HG03095 (cell line): ENCODE measurements around the gene N4BP2.

ENCODE experiments used
- ATAC-seq: cut with Tn5 transposase; IDR thresholded peaks from one replicate; pipeline ENCODE4 v1.9.1; 2021; ENCODE audit warnings: moderate library complexity; ENCODE audit not compliant: unreplicated experiment

N4BP2 gene

GRCh38 chr4:40205259-40206198, 148.9 kb downstream of the N4BP2 start:
- ATAC-seq = peak; percentile 54

- ATAC-seq = no peak
These were observed 149.8 kb downstream of the N4BP2 start for GRCh38 chr4:40206426-40206825.
